Islet of Langerhans (tissue), 1 donor: ENCODE data around the gene CDHR4.
"Not testable (repeated sequence)": the region's sequence is repeated elsewhere in the genome, so short reads cannot be mapped to it uniquely, and the experiment has no call there.

Experiments
- FAIRE-seq: peaks from one replicate; lab custom pipeline; 2011; peaks lifted over from hg19 to GRCh38; lab: Jason Lieb, UNC

CDHR4 gene

GRCh38 chr3:49780080-49780974 lies 19.3 kb downstream of the CDHR4 start:
- FAIRE-seq: no peak

DNA sequence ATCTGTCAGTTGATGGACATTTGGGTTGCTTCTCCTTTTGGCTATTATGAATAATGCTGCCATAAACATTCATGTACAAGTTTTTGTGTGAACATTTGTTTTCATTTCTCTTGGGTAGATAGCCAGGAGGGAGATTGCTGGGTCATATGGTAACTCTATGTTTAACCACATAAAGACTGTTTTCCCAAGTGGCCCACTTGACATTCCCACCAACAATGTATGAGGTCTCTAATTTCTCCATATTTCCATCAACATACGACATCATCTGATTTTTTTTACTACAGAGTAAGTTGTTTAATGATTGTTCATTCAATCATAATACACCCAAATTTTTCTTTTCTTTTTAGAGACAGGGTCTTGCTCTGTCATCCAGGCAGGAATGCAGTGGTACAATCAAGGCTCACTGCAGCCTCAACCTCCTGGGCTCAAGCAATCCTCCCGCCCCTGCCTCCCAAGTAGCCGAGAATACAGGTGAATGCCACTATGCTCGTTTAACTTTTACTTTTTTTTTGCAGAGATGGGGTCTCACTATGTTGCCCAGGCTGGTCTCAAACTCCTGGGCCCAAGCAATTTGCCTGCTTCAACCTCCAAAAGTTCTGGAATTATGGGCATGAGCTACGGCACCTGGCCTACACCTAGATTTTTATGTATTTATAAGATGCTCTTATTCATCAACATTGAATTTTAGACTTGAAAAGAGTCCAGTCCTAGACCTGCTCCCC lies 20.2 kb downstream of the CDHR4 start:
- FAIRE-seq: no peak

DNA sequence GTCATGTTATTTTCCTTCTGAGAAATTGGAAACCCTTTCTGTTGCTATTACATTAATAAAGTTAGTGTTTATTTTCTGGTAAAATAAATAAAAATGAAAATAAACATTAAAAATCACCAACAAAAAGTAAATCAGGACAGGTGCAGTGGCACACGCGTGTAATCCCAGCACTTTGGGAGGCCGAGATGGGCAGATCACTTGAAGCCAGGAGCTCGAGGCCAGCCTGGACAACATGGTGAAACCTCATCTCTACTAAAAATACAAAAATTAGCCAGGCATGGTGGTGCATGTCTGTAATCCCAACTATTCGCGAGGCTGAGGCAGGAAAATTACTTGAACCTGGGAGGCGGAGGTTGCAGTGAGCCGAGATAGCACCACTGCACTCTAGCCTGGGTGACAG lies 23.6 kb downstream of the CDHR4 start:
- FAIRE-seq: not testable (repeated sequence)

- FAIRE-seq: no peak
These were observed 24.1 kb downstream of the CDHR4 start for GRCh38 chr3:49775538-49775937.

DNA sequence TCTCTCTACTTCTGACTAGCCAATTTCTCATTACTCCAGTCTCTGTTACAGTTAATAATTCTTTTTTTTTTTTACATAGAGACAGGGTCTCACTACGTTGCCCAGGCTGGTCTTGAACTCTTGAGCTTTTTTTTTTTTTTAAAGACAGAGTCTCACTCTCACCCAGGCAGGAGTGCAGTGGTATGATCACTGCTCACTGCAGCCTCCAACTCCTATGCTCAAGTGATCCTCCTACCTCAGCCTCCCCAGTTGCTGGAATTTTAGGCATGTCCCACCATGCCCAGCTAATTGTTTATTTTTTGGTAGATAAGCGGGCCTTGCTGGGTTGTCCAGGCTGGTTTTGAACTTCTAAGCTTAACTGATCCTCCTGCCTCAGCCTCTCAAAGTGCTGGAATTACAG lies 27.0 kb downstream of the CDHR4 start:
- FAIRE-seq: no peak

DNA sequence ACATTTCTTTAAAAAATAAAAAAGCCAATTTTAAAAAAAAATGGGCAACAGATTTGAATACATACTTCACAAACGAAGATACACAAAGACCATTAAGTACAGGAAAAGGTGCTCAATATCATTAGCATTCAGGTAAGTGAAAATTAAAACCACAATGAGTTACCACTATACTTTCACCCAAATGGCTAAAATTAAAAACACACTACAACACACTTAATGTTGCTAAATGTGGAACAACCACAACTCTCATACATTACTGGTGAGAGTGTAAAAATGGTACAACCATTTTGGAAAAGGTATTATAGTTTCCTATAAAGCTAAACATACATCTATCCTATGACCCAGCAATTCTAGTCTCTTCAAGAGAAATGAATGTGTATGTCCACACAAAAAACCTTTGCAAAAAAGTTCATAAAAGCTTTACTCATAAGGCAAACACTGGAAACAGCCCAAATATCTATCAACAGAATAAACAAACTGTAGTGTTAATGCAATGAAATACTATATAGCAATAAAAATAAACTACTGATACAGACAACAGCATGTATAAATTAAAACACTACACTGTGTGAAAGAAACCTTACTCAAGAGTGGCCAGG lies 28.2 kb downstream of the CDHR4 start:
- FAIRE-seq: no peak

DNA sequence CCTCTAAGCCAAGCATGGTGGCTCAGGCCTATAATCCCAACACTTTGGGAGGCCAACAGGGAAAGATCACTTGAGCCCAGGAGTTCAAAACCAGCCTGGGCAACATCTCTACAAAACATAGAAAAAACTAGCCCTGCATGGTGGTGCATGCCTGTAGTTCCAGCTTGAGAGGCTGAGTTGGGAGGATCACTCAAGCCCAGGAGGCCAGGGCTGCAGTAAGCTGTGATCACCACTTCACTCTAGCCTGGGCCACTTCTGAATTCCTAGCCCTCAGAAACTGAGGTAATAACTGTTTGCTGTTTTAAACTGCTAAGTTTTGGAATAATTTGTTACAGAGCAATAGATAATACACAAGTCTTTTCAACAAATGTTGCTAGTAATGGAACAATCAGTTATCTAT lies 29.7 kb downstream of the CDHR4 start:
- FAIRE-seq: no peak

DNA sequence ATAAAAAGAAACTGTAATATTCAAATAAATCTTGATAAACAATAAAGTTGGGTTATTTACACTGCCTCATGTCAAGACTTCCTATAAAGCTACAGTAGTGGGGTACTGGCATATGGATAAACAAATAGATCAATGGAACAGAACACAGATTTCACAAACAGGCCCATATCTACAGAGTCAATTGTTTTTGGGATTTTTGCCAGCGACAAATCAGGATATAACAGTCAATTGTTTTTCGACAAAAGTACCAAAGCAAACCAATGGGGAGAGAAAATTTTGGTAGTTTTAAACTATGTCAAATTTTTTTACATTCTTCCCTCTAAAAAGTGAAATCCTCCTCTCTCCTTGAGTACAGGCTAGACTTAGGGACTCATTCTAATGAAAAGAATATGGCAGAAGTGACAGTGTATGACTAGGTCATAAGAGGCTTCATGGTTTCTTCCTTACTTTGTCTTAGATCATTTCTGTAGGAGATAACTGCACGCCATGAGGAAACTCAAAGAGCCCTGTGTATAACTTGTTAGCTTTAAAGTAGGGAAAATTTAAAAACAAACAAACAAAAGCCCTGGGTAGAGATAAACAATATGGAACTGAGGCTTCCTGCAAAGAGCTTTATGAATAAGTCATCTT lies 30.3 kb downstream of the CDHR4 start:
- no peak for FAIRE-seq

GRCh38 chr3:49763981-49764380 lies 35.7 kb downstream of the CDHR4 start:
- no peak for FAIRE-seq

DNA sequence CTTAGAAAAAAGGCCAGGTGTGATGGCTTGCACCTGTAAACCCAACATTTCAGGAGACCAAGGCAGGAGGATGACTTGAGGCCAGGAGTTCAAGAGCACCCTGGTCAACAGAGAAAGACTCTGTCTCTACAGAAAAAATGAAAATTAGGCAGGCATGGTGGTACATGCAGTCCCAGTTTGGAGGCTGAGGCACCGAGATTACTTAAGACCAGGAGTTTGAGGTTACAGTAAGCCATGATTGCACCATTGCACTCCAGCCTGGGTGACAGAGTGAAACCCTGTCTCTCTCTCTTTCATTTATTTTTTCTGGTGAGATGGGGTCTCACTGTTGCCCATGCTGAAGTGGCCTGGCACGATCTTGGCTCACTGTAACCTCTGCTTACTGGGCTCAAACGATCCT lies 38.0 kb downstream of the CDHR4 start:
- no peak for FAIRE-seq

GRCh38 chr3:49759226-49759625 lies 40.4 kb downstream of the CDHR4 start:
- no peak for FAIRE-seq

GRCh38 chr3:49757197-49757596 lies 42.5 kb downstream of the CDHR4 start:
- FAIRE-seq: no peak

- no peak for FAIRE-seq
These were observed 43.6 kb downstream of the CDHR4 start for GRCh38 chr3:49756036-49756435.

- FAIRE-seq: no peak
These were observed 45.1 kb downstream of the CDHR4 start for GRCh38 chr3:49754536-49754935.

DNA sequence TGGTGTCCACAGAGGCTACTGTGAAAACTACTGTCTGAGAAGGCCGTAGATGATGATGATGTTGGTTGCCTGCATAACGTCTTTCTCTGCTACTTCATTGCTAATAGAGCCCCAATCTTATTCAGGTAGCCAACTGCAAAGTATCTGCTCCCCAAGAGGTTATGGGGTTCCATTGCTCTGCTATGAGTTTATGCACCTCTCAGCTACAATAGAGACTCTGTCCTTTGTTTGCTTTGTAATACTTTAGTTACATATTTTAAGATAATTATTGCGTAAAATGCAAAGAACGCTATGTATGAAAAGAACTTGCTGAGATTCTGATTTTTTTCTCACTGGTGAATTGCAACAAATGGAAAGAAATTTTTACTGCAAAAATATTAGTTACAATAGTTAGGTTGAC lies 48.2 kb downstream of the CDHR4 start:
- no peak for FAIRE-seq

DNA sequence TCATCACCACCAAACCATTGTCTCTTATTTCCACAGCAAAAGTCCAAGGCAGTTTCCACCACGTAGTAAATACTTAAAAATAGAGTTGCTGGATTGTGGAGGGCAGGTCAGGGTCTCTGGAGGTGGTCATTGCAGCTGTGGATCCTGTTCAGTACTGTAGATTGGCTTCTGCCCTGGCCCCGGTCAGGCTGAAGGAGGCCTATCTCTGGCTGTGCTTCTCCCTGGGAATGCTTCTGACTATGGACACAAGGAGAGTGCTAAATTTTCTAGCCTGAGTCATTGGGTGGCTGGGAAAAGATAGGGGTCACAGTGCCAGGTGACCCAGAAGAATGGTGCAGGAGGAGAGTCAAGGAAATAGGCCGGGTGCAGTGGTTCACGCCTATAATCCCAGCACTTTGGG lies 49.6 kb downstream of the CDHR4 start:
- no peak for FAIRE-seq

- not testable (repeated sequence) for FAIRE-seq
These were observed 50.8 kb downstream of the CDHR4 start for GRCh38 chr3:49748874-49749273.

DNA sequence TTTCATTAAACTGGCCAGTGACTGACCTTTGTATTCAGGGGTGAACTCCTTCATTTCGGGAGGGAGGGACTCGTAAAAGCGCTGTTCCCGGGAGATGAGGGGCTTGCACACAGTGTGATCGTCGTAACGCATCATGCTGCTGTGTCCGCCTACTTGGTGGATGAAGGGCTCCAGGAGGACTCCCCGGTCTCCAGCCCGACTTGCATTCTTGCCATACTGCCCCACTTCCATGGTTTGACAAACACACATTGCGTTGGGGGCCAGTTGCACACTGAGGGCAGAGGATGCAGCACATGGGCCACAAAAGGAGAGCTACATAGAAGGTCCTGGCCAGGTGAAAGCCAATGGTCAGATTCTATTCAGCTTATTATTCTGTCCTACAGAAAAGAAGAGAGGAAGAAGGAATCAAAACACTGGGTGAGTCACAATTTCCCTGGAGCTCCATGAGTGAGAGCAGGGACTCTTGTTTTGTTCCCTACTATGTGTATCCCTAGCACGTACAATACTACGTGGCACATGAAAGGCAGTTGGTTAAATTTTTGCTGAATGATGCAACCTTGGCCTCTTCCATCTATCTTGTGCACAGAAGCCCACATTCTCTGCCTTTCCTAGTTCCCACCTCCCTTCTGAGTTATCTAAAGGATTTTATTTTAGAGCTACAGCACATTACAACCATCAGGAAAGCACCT lies 51.7 kb downstream of the CDHR4 start:
- FAIRE-seq: no peak

GRCh38 chr3:49745986-49746385 lies 53.7 kb downstream of the CDHR4 start:
- peak; percentile 24 for FAIRE-seq
